Activated CD4-positive, CD25-positive, alpha-beta regulatory T cell (primary cell): Measurements from ENCODE around the gene MSH5.
A peak's percentile ranks its signal among the peaks of the same experiment; 100 is the strongest.
"Not testable (repeated sequence)": the region's sequence is repeated elsewhere in the genome, so short reads cannot be mapped to it uniquely, and the experiment has no call there.

Experiments
- DNase-seq, 4 experiments: peaks; one replicate each; lab custom pipeline; 2025; lab: John Stamatoyannopoulos, UW

The MSH5 gene

GRCh38 chr6:31739639-31740396 is at the start of gene MSH5:
TSS of gene MSH5 (plus strand) at chr6:31740005. CDS start at chr6:31740467, 462 bp downstream.
- DNase-seq = peak; percentile 84 to 90 (median 88)

- no peak for DNase-seq
These were observed 49.4 kb upstream of the MSH5 start for GRCh38 chr6:31690231-31691077.

DNA sequence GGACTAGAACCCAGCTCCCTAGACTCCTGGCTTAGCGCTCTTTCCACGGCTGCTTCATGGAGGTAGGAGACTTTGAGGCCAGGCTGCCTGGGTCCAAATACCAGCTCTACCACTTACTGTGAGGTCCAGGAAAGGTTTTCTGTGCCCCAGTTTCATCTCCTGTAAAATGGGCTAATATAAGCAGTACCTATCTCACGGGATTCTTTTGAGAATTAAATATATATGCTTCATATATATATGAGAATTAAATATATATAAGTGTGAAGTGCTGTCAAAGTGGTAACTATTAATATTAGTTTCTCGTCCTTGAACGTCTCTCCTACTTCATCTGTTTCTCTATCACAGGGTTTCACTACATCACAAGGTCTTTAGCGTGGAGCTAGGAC is 48.7 kb upstream of the MSH5 start:
- DNase-seq = no peak

GRCh38 chr6:31691564-31692108 is 48.2 kb upstream of the MSH5 start:
- no peak for DNase-seq

DNA sequence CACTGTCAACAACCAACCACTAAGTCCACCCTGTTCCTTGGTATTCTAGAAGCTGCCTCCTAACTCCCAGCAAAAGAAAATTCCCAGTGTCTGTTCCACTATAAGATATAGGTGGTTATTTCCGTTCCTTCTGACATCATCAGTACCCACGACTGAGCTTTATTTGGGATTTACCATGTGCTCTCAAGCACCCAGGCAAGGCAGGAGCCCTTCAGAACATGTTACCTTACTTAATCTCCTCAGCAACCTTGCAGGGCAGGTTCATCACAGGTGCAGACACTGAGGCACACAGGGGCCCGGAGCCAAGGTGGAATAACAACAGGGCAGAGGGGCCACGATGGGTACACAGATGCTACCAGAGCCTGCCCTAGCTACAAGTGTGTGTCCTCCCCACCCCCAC is 47.5 kb upstream of the MSH5 start:
- no peak for DNase-seq

- no peak for DNase-seq
These were observed 46.9 kb upstream of the MSH5 start for GRCh38 chr6:31692886-31693285.

DNA sequence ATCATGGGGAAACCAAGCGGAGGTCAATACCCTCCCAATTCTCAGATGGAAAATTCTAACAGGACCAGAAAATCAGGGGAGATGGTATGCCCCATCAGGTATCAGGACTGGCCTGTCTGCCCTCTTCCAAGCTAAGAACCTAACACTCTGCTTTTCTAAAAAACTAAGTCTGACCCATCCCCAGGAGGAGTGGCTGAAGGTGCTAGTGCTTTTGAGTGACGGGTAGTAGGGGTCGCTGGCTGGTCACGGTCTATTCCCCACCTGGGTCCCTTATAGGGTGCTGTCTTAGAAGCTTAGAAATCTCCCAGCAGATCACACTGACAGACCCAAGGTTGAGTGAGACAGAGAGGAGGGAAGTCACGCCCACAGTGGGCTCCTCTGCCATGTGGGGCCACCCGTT is 46.3 kb upstream of the MSH5 start:
- no peak for DNase-seq

DNA sequence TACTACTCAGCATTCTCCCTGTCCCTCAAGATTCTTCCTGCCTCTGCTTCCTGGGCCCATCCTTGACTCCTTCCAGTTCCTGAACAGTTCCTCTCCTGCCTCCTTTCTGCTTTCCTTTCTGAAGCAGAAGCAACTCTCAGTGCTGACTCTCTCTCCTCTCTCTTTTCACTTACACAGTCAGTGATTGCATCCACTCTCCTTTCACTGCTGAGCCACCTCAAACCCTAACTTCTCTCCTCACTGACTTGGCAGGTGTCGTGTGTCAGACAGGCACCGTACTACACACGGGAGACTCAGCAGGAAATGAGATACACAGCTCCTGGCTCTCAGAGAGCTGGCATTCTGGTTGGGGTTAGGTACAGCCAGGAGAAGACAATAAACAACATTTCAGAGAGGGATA is 42.2 kb upstream of the MSH5 start:
- DNase-seq = no peak

DNA sequence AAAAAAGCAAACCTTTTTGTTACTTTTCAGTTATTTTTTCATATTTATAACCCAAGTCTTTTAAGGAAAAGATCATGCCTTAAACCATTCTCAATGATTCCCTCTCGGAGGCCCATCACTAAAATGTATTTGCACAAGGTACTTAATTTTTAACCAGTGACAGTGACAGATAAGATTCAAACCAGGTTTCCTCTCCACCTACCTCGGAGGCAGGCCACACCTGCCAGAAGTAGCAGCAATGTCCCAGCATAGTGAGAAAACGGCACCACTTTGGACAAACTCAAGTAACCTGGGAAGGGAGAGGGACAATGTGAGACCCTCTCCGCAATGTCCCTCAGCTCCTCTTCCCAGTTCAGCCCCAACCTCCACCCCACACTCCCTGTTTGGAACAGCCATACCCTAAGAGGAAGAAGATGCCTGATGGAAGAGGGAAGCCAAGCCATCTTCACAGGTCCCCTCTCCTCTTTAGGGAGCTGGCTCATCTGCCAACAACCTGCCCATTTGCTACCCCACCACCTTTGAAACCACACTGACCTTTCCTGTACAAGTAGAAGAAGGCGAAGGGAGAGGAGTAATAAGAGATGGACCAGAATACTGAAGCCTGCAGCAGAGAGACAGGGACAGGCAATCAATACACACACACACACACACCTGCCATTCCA is 38.9 kb upstream of the MSH5 start:
- DNase-seq = no peak

DNA sequence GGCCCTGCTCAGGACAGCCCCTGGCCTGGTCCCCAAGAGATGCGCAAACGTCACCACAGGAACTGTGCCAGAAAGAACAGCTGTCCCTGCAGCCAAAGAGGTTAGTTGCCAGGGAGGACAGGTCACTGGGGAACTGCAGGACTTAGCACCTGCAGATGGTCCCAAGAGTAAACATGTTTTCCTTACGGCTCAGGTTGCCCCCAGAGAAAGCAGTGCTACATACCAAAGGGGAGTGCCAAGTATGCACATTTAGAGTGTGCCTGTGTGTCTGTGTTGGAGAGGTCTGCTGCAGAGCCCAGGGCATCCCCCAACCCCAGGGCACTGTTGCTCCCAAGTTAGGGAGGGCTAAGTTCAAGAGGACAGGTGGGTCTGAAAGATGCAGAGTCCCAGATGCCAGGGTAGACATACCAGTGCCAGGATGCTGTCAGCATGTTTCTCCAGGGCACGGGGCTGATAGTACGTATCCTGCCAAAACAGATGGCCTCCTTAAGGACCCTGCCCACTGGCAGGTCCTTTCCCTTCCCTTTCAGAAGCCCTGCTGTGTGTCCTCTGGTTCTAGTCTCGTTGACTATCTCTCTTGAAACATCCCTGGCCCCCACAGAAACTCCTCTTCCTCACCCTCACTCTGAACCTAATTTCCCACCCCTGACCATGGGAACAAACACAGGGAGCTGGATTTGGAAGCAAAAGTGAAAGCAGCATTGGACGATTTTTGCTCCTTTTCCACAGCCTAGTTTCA is 38.0 kb upstream of the MSH5 start:
- DNase-seq = no peak

DNA sequence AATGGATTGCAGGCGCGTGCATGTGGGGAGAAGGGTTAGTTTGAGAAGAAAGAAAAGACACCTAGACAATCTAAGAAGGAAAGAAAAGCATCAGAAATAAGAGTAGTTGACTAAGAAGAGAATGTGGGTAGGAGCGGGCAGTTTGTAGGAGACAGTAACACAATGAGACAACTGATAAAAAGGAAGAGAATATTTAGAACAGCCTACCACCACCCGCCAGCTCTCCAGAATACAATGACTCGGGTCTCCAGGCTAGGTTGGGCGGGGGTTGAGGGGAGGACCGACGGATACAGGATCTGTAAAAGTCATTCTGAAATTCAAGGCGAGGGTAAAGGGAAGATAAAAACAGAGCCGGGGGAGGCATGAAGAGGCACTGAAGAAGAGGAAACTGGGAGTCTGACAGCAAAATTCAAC is 37.4 kb upstream of the MSH5 start:
- no peak for DNase-seq

GRCh38 chr6:31702819-31703716 is 36.7 kb upstream of the MSH5 start, which contains the start of gene ABHD16A:
TSS of gene ABHD16A (minus strand) at chr6:31703324. CDS start at chr6:31703281, 43 bp downstream.
- peak; percentile 90 to 96 (median 94) for DNase-seq

- DNase-seq = no peak
These were observed 33.9 kb upstream of the MSH5 start for GRCh38 chr6:31705931-31706330.

GRCh38 chr6:31706599-31706998 is 33.2 kb upstream of the MSH5 start, which contains the start of gene LY6G6F:
TSS of gene LY6G6F (plus strand) at chr6:31706866. CDS start at chr6:31706907, 41 bp downstream.
- no peak for DNase-seq

DNA sequence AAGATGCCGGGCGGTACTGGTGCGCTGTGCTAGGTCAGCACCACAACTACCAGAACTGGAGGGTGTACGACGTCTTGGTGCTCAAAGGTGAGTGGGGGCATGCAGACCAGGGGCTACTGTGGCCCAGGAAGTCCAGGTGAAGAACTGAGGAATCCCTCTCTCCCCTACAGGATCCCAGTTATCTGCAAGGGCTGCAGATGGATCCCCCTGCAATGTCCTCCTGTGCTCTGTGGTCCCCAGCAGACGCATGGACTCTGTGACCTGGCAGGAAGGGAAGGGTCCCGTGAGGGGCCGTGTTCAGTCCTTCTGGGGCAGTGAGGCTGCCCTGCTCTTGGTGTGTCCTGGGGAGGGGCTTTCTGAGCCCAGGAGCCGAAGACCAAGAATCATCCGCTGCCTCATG is 32.1 kb upstream of the MSH5 start:
- no peak for DNase-seq

GRCh38 chr6:31708224-31708623 is 31.6 kb upstream of the MSH5 start:
- no peak for DNase-seq

- DNase-seq = not testable (repeated sequence)
These were observed 30.6 kb upstream of the MSH5 start for GRCh38 chr6:31709157-31709556.

DNA sequence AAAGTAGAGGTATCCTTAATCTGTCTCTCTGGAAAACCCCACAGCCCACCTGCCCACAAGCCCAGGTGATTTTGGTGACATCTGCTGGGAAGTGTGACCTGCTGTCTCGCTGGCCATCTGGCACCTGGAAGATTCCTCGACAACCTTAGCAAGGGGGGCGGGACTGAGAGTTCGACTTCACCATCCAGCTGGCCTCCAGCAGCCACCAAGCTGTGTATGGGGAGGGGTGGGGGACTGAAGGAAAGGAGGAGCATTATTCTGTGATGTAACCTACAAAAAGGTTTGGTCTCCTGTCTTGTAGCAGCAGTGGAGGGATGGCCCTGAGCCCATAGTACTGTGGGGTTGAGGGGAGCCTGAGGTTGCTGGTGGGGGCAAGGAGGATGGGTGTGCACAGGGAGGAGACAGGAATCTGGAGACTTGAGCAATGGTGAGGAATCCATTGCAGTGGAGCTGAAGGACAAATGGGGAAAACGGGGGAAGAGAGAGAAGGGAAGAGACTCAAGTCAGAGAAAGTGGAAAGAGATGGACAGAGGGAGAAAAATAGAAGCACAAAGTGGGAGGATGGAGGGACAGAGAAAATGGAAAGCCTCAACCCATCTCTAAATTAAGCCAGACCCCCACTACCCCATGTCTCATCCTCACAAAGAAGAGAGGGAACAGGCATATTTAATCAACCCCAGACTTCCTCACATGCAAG is 29.1 kb upstream of the MSH5 start:
- no peak for DNase-seq

- DNase-seq = no peak
These were observed 28.6 kb upstream of the MSH5 start for GRCh38 chr6:31711233-31711632.

GRCh38 chr6:31712296-31712695 is 27.5 kb upstream of the MSH5 start:
- no peak for DNase-seq
